ENCODE measurements around the gene NFIC.

The NFIC gene

GRCh38 chr19:3367628-3368440 lies 1.5 kb downstream of the NFIC start:
- peaks cover 62% of the 10 kb centered on the region for H3K4me1 ChIP-seq (ENCODE audit: control insufficient read depth, insufficient read depth, low read length)
- H3K27me3 ChIP-seq (ENCODE audit: control insufficient read depth in 1 of 2, insufficient read depth in 2 of 2, low read length in 2 of 2) = no peaks in the 10 kb centered on the region
- peak overlapping the region; percentile 83 to 88 for H3K4me3 ChIP-seq (ENCODE audit: low read length in 2 of 2)
- peak overlapping the region; percentile 77 to 98 for H3K9ac ChIP-seq (ENCODE audit: low read length in 2 of 2)
- no peaks in the 10 kb centered on the region for H3K36me3 ChIP-seq (ENCODE audit: control insufficient read depth in 2 of 2, insufficient read depth in 2 of 2, low read length in 2 of 2)
- H3K27ac ChIP-seq (ENCODE audit: low read length) = peak overlapping the region; percentile 97
- no peaks in the 10 kb centered on the region for H3K9me3 ChIP-seq (ENCODE audit: control insufficient read depth in 2 of 2, low read length in 2 of 2)

DNA sequence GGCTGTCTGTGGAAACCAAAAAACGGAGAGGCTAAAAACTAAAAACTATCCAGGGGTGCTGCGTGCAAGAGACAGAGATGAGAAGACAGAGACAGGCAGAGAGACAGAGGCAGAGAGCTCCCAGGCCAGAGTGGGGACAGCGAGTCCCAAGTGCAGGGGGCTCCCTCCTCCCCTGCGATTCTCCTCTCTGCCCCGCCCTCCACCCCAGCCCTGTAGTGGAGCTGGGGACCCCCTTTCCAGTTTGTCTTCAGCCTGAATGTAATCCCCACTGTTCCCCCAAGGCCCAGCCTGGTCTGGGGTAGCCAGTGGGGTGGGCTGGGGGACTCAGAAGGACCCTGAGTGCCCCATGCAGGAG lies 2.0 kb downstream of the NFIC start:
- peak overlapping the region; percentile 83 to 88 for H3K4me3 ChIP-seq (ENCODE audit: low read length in 2 of 2)
- peak overlapping the region; percentile 77 to 98 for H3K9ac ChIP-seq (ENCODE audit: low read length in 2 of 2)
- no peaks in the 10 kb centered on the region for H3K9me3 ChIP-seq (ENCODE audit: control insufficient read depth in 2 of 2, low read length in 2 of 2)
- H3K4me1 ChIP-seq (ENCODE audit: control insufficient read depth, insufficient read depth, low read length) = peaks cover 66% of the 10 kb centered on the region
- no peaks in the 10 kb centered on the region for H3K36me3 ChIP-seq (ENCODE audit: control insufficient read depth in 2 of 2, insufficient read depth in 2 of 2, low read length in 2 of 2)
- H3K27ac ChIP-seq (ENCODE audit: low read length) = peak overlapping the region; percentile 97
- no peaks in the 10 kb centered on the region for H3K27me3 ChIP-seq (ENCODE audit: control insufficient read depth in 1 of 2, insufficient read depth in 2 of 2, low read length in 2 of 2)

DNA sequence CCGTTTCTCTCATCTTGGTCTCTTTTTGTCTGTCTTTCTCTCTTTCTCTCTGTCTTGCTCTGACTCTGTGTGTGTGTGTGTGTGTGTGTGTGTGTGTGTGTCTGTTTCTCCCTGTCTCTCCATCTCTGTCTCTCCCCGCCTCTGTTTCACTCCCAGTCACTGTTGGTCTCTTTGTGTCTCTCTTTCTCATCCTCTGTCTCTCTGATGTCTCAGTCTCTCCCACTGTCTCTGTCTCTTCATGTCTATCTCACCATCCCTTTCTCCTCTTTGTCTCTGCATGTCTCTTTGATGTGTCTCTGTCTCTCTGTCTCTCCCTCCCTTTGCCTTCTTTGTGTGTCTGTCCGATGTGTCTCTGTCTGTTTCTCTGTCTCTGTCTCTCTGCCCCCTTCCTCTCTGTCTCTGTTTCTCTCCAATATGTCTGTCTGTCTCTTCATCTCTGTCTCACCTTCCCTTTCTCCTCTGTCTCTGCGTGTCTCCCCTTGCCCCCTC lies 2.5 kb downstream of the NFIC start:
- Histone ChIP-seq H3K36me3 (ENCODE audit: control insufficient read depth in 2 of 2, insufficient read depth in 2 of 2, low read length in 2 of 2) (no peaks in the 10 kb centered on the region), H3K27me3 (ENCODE audit: control insufficient read depth in 1 of 2, insufficient read depth in 2 of 2, low read length in 2 of 2) (no peaks in the 10 kb centered on the region), H3K27ac (ENCODE audit: low read length) (peak overlapping the region; percentile 97), H3K9ac (ENCODE audit: low read length in 2 of 2) (peak overlapping the region; percentile 77 to 98), H3K4me3 (ENCODE audit: low read length in 2 of 2) (peak overlapping the region; percentile 83 to 88), H3K4me1 (ENCODE audit: control insufficient read depth, insufficient read depth, low read length) (peaks cover 65% of the 10 kb centered on the region), H3K9me3 (ENCODE audit: control insufficient read depth in 2 of 2, low read length in 2 of 2) (no peaks in the 10 kb centered on the region)

GRCh38 chr19:3369337-3370213 lies 3.2 kb downstream of the NFIC start:
- H3K9me3 ChIP-seq (ENCODE audit: control insufficient read depth in 2 of 2, low read length in 2 of 2) = no peaks in the 10 kb centered on the region
- peaks cover 0 to 4% of the 10 kb centered on the region in 2 donors for H3K36me3 ChIP-seq (ENCODE audit: control insufficient read depth in 2 of 2, insufficient read depth in 2 of 2, low read length in 2 of 2)
- H3K9ac ChIP-seq (ENCODE audit: low read length in 2 of 2) = peak overlapping the region; percentile 77 to 98
- H3K27me3 ChIP-seq (ENCODE audit: control insufficient read depth in 1 of 2, insufficient read depth in 2 of 2, low read length in 2 of 2) = no peaks in the 10 kb centered on the region
- H3K27ac ChIP-seq (ENCODE audit: low read length) = peak overlapping the region; percentile 97
- H3K4me1 ChIP-seq (ENCODE audit: control insufficient read depth, insufficient read depth, low read length) = peaks cover 66% of the 10 kb centered on the region
- H3K4me3 ChIP-seq (ENCODE audit: low read length in 2 of 2) = peak overlapping the region; percentile 83 to 88

- Histone ChIP-seq H3K4me3 (ENCODE audit: low read length in 2 of 2) (peak overlapping the region; percentile 83 to 88), H3K36me3 (ENCODE audit: control insufficient read depth in 2 of 2, insufficient read depth in 2 of 2, low read length in 2 of 2) (peaks cover 0 to 4% of the 10 kb centered on the region in 2 donors), H3K27me3 (ENCODE audit: control insufficient read depth in 1 of 2, insufficient read depth in 2 of 2, low read length in 2 of 2) (no peaks in the 10 kb centered on the region), H3K27ac (ENCODE audit: low read length) (peak overlapping the region; percentile 97), H3K4me1 (ENCODE audit: control insufficient read depth, insufficient read depth, low read length) (peaks cover 66% of the 10 kb centered on the region), H3K9ac (ENCODE audit: low read length in 2 of 2) (peak overlapping the region; percentile 74 to 98), H3K9me3 (ENCODE audit: control insufficient read depth in 2 of 2, low read length in 2 of 2) (no peaks in the 10 kb centered on the region)
These were observed 3.9 kb downstream of the NFIC start for GRCh38 chr19:3370214-3370720.

DNA sequence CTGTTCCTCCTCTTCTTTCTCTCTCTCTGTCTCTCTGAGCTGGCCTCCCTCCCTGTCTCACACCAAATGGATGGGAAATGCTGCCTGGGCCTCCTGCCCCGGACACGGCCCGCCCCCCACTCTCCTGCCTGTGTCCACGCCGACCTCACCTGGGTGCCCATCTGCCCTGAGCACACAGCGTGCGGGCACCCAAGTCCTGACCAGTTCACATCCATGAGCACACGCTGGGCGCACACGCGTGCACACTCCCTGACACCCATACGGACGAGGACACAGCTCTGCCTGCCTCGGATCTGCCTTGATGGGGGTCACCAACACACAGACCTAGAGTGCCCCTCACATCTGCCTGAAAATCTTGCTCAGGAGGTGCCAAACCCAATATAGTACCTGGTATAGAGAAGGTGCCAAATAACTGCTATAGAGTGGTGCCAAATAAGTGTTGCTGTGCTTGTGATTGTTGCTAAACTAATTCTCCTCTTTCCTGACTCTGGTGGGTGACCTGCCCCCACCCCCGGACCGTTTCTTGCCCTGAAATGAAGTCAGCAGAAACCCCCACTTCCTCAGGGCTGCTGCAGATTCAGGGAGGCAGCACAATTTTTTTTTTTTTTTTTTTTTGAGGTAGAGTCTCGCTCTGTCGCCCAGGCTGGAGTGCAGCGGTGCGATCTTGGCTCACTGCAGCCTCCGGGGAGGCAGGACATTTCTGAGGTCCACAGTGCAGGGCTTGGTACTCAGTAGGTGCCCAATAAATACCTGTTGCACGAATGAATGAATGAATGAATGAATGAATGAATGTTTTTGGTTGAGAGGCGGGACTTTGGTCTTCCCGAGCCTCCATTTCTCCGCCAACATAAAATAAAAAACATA lies 4.6 kb downstream of the NFIC start:
- Histone ChIP-seq H3K9me3 (ENCODE audit: control insufficient read depth in 2 of 2, low read length in 2 of 2) (no peaks in the 10 kb centered on the region), H3K27me3 (ENCODE audit: control insufficient read depth in 1 of 2, insufficient read depth in 2 of 2, low read length in 2 of 2) (no peaks in the 10 kb centered on the region), H3K27ac (ENCODE audit: low read length) (peak overlapping the region; percentile 97), H3K9ac (ENCODE audit: low read length in 2 of 2) (peak overlapping the region in 1 of 2 donors; percentile 98), H3K4me3 (ENCODE audit: low read length in 2 of 2) (peak overlapping the region; percentile 83 to 88), H3K36me3 (ENCODE audit: control insufficient read depth in 2 of 2, insufficient read depth in 2 of 2, low read length in 2 of 2) (peaks cover 0 to 4% of the 10 kb centered on the region in 2 donors), H3K4me1 (ENCODE audit: control insufficient read depth, insufficient read depth, low read length) (peaks cover 67% of the 10 kb centered on the region)

GRCh38 chr19:3372413-3372812 lies 6.0 kb downstream of the NFIC start:
- Histone ChIP-seq H3K9me3 (ENCODE audit: control insufficient read depth in 2 of 2, low read length in 2 of 2) (no peaks in the 10 kb centered on the region), H3K36me3 (ENCODE audit: control insufficient read depth in 2 of 2, insufficient read depth in 2 of 2, low read length in 2 of 2) (peaks cover 0 to 4% of the 10 kb centered on the region in 2 donors), H3K27me3 (ENCODE audit: control insufficient read depth in 1 of 2, insufficient read depth in 2 of 2, low read length in 2 of 2) (no peaks in the 10 kb centered on the region), H3K9ac (ENCODE audit: low read length in 2 of 2) (no peak overlapping the region), H3K27ac (ENCODE audit: low read length) (peak overlapping the region; percentile 91), H3K4me3 (ENCODE audit: low read length in 2 of 2) (peak overlapping the region in 1 of 2 donors; percentile 22), H3K4me1 (ENCODE audit: control insufficient read depth, insufficient read depth, low read length) (peaks cover 71% of the 10 kb centered on the region)

DNA sequence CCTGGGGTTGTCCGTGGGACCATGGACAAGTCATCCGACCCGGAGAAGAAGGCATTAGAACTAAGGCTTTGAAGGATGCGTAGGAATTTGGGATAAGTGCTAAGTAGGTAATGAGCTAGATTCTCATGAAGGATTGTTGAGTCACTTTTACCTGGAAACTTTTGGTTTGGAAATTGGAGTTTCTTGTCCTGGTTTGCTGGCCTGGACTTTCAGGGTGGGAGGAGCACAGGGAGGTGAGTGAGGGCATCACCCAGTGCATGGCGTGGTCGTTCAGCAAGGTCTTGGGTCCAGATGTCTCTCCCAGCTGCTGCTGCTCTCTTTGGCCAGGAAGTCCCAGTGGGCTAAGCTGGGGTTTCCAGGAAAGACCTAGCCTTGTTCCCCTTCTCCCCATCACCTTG lies 7.6 kb downstream of the NFIC start:
- no peaks in the 10 kb centered on the region for H3K27me3 ChIP-seq (ENCODE audit: control insufficient read depth in 1 of 2, insufficient read depth in 2 of 2, low read length in 2 of 2)
- no peak overlapping the region for H3K4me3 ChIP-seq (ENCODE audit: low read length in 2 of 2)
- peaks cover 64% of the 10 kb centered on the region for H3K4me1 ChIP-seq (ENCODE audit: control insufficient read depth, insufficient read depth, low read length)
- H3K9me3 ChIP-seq (ENCODE audit: control insufficient read depth in 2 of 2, low read length in 2 of 2) = no peaks in the 10 kb centered on the region
- H3K9ac ChIP-seq (ENCODE audit: low read length in 2 of 2) = peak overlapping the region in 1 of 2 donors; percentile 42
- H3K27ac ChIP-seq (ENCODE audit: low read length) = peak overlapping the region; percentile 91
- peaks cover 0 to 4% of the 10 kb centered on the region in 2 donors for H3K36me3 ChIP-seq (ENCODE audit: control insufficient read depth in 2 of 2, insufficient read depth in 2 of 2, low read length in 2 of 2)

- Histone ChIP-seq H3K9ac (ENCODE audit: low read length in 2 of 2) (peak overlapping the region; percentile 42 to 55), H3K4me1 (ENCODE audit: control insufficient read depth, insufficient read depth, low read length) (peaks cover 59% of the 10 kb centered on the region), H3K4me3 (ENCODE audit: low read length in 2 of 2) (peak overlapping the region; percentile 13 to 61), H3K27me3 (ENCODE audit: control insufficient read depth in 1 of 2, insufficient read depth in 2 of 2, low read length in 2 of 2) (no peaks in the 10 kb centered on the region), H3K36me3 (ENCODE audit: control insufficient read depth in 2 of 2, insufficient read depth in 2 of 2, low read length in 2 of 2) (peaks cover 0 to 4% of the 10 kb centered on the region in 2 donors), H3K9me3 (ENCODE audit: control insufficient read depth in 2 of 2, low read length in 2 of 2) (no peaks in the 10 kb centered on the region), H3K27ac (ENCODE audit: low read length) (peak overlapping the region; percentile 91)
These were observed 8.2 kb downstream of the NFIC start for GRCh38 chr19:3374369-3375112.
